GM19239 (cell line): ENCODE data around the gene STPG1.
"Not testable (repeated sequence)": the region's sequence is repeated elsewhere in the genome, so short reads cannot be mapped to it uniquely, and the experiment has no call there.

Source experiments
- DNase-seq: peaks from one replicate; pipeline ENCODE4 v3.0.0; 2011; ENCODE audit warnings: low spot score; ENCODE audit not compliant: insufficient read length
- FAIRE-seq: peaks from 2 replicates; lab custom pipeline; 2011; peaks lifted over from hg19 to GRCh38; lab: Jason Lieb, UNC

Gene STPG1

GRCh38 chr1:24413350-24414163 lies at the start of gene STPG1:
Gene STPG1, minus strand, starts transcription at chr1:24413782. Its CDS starts 12,394 bp downstream, at chr1:24401388.
- DNase-seq (peak; percentile 53), FAIRE-seq (peak; percentile 92)

- not testable (repeated sequence) for DNase-seq, FAIRE-seq
Observed at GRCh38 chr1:24462128-24462527, 48.5 kb upstream of the STPG1 start.

- no peak for DNase-seq
Observed at GRCh38 chr1:24459551-24460266, 46.1 kb upstream of the STPG1 start.

GRCh38 chr1:24457866-24458265 lies 44.3 kb upstream of the STPG1 start:
- DNase-seq (no peak), FAIRE-seq (no peak)

More at GRCh38 chr1:24459551-24460266, 46.1 kb upstream of the STPG1 start:
- no peak for FAIRE-seq

GRCh38 chr1:24455272-24455671 lies 41.7 kb upstream of the STPG1 start:
- no peak for FAIRE-seq
- DNase-seq: no peak

GRCh38 chr1:24454673-24455072 lies 41.1 kb upstream of the STPG1 start:
- DNase-seq: no peak
- no peak for FAIRE-seq

GRCh38 chr1:24452922-24453485 lies 39.4 kb upstream of the STPG1 start:
- no peak for DNase-seq
- FAIRE-seq: no peak

GRCh38 chr1:24451746-24452145 lies 38.2 kb upstream of the STPG1 start:
- DNase-seq (no peak), FAIRE-seq (no peak)

- DNase-seq (no peak), FAIRE-seq (no peak)
Observed at GRCh38 chr1:24450857-24451397, 37.3 kb upstream of the STPG1 start.

- FAIRE-seq (no peak), DNase-seq (no peak)
Observed at GRCh38 chr1:24450316-24450715, 36.7 kb upstream of the STPG1 start.

- FAIRE-seq, DNase-seq: not testable (repeated sequence)
Observed at GRCh38 chr1:24446446-24446845, 32.9 kb upstream of the STPG1 start.

GRCh38 chr1:24443241-24443656 lies 29.7 kb upstream of the STPG1 start:
- DNase-seq (no peak), FAIRE-seq (no peak)

- no peak for FAIRE-seq
- no peak for DNase-seq
Observed at GRCh38 chr1:24442764-24443163, 29.2 kb upstream of the STPG1 start.

- no peak for FAIRE-seq
- no peak for DNase-seq
Observed at GRCh38 chr1:24441996-24442668, 28.6 kb upstream of the STPG1 start.

GRCh38 chr1:24441480-24441879 lies 27.9 kb upstream of the STPG1 start:
- FAIRE-seq: no peak
- DNase-seq: no peak

GRCh38 chr1:24440436-24440835 lies 26.9 kb upstream of the STPG1 start:
- no peak for DNase-seq
- no peak for FAIRE-seq

- DNase-seq (no peak), FAIRE-seq (no peak)
Observed at GRCh38 chr1:24438423-24438901, 24.9 kb upstream of the STPG1 start.

GRCh38 chr1:24437631-24438396 lies 24.2 kb upstream of the STPG1 start:
- no peak for DNase-seq
- FAIRE-seq: no peak

- FAIRE-seq (no peak), DNase-seq (no peak)
Observed at GRCh38 chr1:24435782-24436365, 22.3 kb upstream of the STPG1 start.
